Liver (tissue), 3 donors: Measurements from ENCODE around the gene MLXIP.

ENCODE experiments used
- EGR1 ChIP-seq, 2 donors: IDR thresholded peaks; 2 replicates each; pipeline ENCODE4 v1.6.1; 2016 to 2018; ENCODE audit warnings: antibody characterized with exemption in 2 of 2, low read depth in 2 of 2
- GABPA ChIP-seq, 2 donors: IDR thresholded peaks in 1 of 2; conservative IDR thresholded peaks in 1 of 2; 2 replicates each; pipeline ENCODE4 v1.6.1; 2016; ENCODE audit warnings: antibody characterized with exemption in 2 of 2, mild to moderate bottlenecking in 1 of 2, moderate library complexity in 1 of 2
- MAX ChIP-seq: IDR thresholded peaks from 2 replicates; pipeline ENCODE4 v1.6.1; 2016; ENCODE audit warnings: antibody characterized with exemption
- NR2F2 ChIP-seq: IDR thresholded peaks from 2 replicates; pipeline ENCODE4 v1.6.1; 2016; ENCODE audit warnings: antibody characterized with exemption
- RAD21 ChIP-seq, 2 donors: IDR thresholded peaks; 2 replicates each; pipeline ENCODE4 v1.6.1; 2016; ENCODE audit warnings: antibody characterized with exemption in 2 of 2, mild to moderate bottlenecking in 2 of 2
- SP1 ChIP-seq: IDR thresholded peaks from 2 replicates; pipeline ENCODE4 v1.6.1; 2018; ENCODE audit warnings: antibody characterized with exemption, mild to moderate bottlenecking
- TAF1 ChIP-seq: conservative IDR thresholded peaks from 2 replicates; pipeline ENCODE4 v1.6.1; 2016; ENCODE audit warnings: antibody characterized with exemption, mild to moderate bottlenecking
- ZBTB33 ChIP-seq: IDR thresholded peaks from 2 replicates; pipeline ENCODE4 v1.6.1; 2016; ENCODE audit warnings: antibody characterized with exemption
- TF ChIP-seq, protein P1 (sequence below): fragments of 150-350 bp; IDR thresholded peaks from 2 replicates; pipeline ENCODE4 v1.5.1; 2017; ENCODE audit warnings: improper control_type of control experiment, low read depth, low read length; ENCODE audit not compliant: missing input control
- donor health status: healthy.
- donor health status: healthy.

- TF ChIP-seq, protein P1, sequence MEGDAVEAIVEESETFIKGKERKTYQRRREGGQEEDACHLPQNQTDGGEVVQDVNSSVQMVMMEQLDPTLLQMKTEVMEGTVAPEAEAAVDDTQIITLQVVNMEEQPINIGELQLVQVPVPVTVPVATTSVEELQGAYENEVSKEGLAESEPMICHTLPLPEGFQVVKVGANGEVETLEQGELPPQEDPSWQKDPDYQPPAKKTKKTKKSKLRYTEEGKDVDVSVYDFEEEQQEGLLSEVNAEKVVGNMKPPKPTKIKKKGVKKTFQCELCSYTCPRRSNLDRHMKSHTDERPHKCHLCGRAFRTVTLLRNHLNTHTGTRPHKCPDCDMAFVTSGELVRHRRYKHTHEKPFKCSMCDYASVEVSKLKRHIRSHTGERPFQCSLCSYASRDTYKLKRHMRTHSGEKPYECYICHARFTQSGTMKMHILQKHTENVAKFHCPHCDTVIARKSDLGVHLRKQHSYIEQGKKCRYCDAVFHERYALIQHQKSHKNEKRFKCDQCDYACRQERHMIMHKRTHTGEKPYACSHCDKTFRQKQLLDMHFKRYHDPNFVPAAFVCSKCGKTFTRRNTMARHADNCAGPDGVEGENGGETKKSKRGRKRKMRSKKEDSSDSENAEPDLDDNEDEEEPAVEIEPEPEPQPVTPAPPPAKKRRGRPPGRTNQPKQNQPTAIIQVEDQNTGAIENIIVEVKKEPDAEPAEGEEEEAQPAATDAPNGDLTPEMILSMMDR = no peak
- TF ChIP-seq GABPA (IDR thresholded peaks at IDR 0.05 in 1 of 2, conservative IDR thresholded peaks at IDR 0.05 in 1 of 2) (no peak), SP1 (no peak), ZBTB33 (no peak), EGR1 (IDR thresholded peaks at IDR 0.05; ENCODE audit: low read depth in 2 of 2) (no peak), NR2F2 (no peak), RAD21 (IDR thresholded peaks at IDR 0.05) (no peak), MAX (no peak), TAF1 (no peak)
Measured at GRCh38 chr12:122084857-122085405, 6.4 kb downstream of the MLXIP start.
